ENCODE measurements around the gene PKP4. TPM values are rescaled to one million over a fixed set of nuclear protein-coding genes. Genes with fewer than 3 reads are reported as not detected.
A peak's percentile ranks its signal among the peaks of the same experiment; 100 is the strongest.

The PKP4 gene
- total RNA-seq, 1 donor from 2014 or later, result 26.1 TPM

GRCh38 chr2:158443606-158444005 is 13.1 kb upstream of the PKP4 start:
- Histone ChIP-seq H3K27ac (ENCODE audit: low read depth, low read length) (no peak overlapping the region), H3K36me3 (ENCODE audit: control insufficient read depth in 3 of 3, insufficient read depth in 3 of 3, low read length in 3 of 3) (no peaks in the 10 kb centered on the region), H3K4me1 (ENCODE audit: control insufficient read depth in 3 of 3, insufficient read depth in 3 of 3, low read length in 3 of 3) (no peaks in the 10 kb centered on the region), H3K4me3 (ENCODE audit: low read length in 3 of 3) (no peak overlapping the region), H3K27me3 (ENCODE audit: control insufficient read depth in 3 of 3, insufficient read depth in 3 of 3, low read length in 3 of 3) (no peaks in the 10 kb centered on the region), H3K9me3 (ENCODE audit: control insufficient read depth in 3 of 3, low read length in 3 of 3) (peaks cover 0 to 2% (median 0%) of the 10 kb centered on the region in 3 donors), H3K9ac (ENCODE audit: low read depth in 1 of 3, low read length in 3 of 3) (no peak overlapping the region)

- Histone ChIP-seq H3K9ac (ENCODE audit: low read depth in 1 of 3, low read length in 3 of 3) (peak overlapping the region; percentile 73 to 85 (median 85)), H3K4me3 (ENCODE audit: low read length in 3 of 3) (peak overlapping the region; percentile 69 to 84 (median 83)), H3K36me3 (ENCODE audit: control insufficient read depth in 3 of 3, insufficient read depth in 3 of 3, low read length in 3 of 3) (no peaks in the 10 kb centered on the region), H3K9me3 (ENCODE audit: control insufficient read depth in 3 of 3, low read length in 3 of 3) (no peaks in the 10 kb centered on the region), H3K27me3 (ENCODE audit: control insufficient read depth in 3 of 3, insufficient read depth in 3 of 3, low read length in 3 of 3) (no peaks in the 10 kb centered on the region), H3K27ac (ENCODE audit: low read depth, low read length) (peak overlapping the region; percentile 86), H3K4me1 (ENCODE audit: control insufficient read depth in 3 of 3, insufficient read depth in 3 of 3, low read length in 3 of 3) (peaks cover 13 to 15% (median 14%) of the 10 kb centered on the region in 3 donors)
These were observed 507 bp downstream of the PKP4 start for GRCh38 chr2:158457092-158457825.

- Histone ChIP-seq H3K9ac (ENCODE audit: low read depth in 1 of 3, low read length in 3 of 3) (peak overlapping the region; percentile 73 to 85 (median 85)), H3K27me3 (ENCODE audit: control insufficient read depth in 3 of 3, insufficient read depth in 3 of 3, low read length in 3 of 3) (no peaks in the 10 kb centered on the region), H3K4me3 (ENCODE audit: low read length in 3 of 3) (peak overlapping the region; percentile 69 to 84 (median 83)), H3K4me1 (ENCODE audit: control insufficient read depth in 3 of 3, insufficient read depth in 3 of 3, low read length in 3 of 3) (peaks cover 13 to 15% (median 14%) of the 10 kb centered on the region in 3 donors), H3K36me3 (ENCODE audit: control insufficient read depth in 3 of 3, insufficient read depth in 3 of 3, low read length in 3 of 3) (no peaks in the 10 kb centered on the region), H3K9me3 (ENCODE audit: control insufficient read depth in 3 of 3, low read length in 3 of 3) (no peaks in the 10 kb centered on the region), H3K27ac (ENCODE audit: low read depth, low read length) (peak overlapping the region; percentile 86)
These were observed 1.3 kb downstream of the PKP4 start for GRCh38 chr2:158457826-158458616.

DNA sequence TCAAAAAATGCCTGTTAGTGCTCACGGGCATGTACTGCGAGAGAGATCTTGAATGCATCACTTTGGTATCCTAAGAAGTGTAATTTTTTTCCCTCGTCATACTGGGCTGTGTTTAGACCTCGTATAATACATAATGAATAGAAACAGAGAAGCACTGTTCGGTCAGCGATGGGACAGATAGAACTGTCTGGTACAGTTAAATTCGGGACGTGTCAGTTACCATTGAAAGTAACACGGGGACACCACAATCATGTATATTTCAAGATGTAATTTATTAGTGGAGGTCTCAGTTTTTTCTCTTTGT is 1.8 kb downstream of the PKP4 start:
- H3K4me1 ChIP-seq (ENCODE audit: control insufficient read depth in 3 of 3, insufficient read depth in 3 of 3, low read length in 3 of 3), result peaks cover 13 to 15% (median 14%) of the 10 kb centered on the region in 3 donors
- no peaks in the 10 kb centered on the region for H3K36me3 ChIP-seq (ENCODE audit: control insufficient read depth in 3 of 3, insufficient read depth in 3 of 3, low read length in 3 of 3)
- peak overlapping the region; percentile 69 to 84 (median 83) for H3K4me3 ChIP-seq (ENCODE audit: low read length in 3 of 3)
- H3K27me3 ChIP-seq (ENCODE audit: control insufficient read depth in 3 of 3, insufficient read depth in 3 of 3, low read length in 3 of 3), result no peaks in the 10 kb centered on the region
- peak overlapping the region; percentile 86 for H3K27ac ChIP-seq (ENCODE audit: low read depth, low read length)
- H3K9me3 ChIP-seq (ENCODE audit: control insufficient read depth in 3 of 3, low read length in 3 of 3), result no peaks in the 10 kb centered on the region
- peak overlapping the region; percentile 15 to 85 (median 85) for H3K9ac ChIP-seq (ENCODE audit: low read depth in 1 of 3, low read length in 3 of 3)

- Histone ChIP-seq H3K9me3 (ENCODE audit: control insufficient read depth in 3 of 3, low read length in 3 of 3) (no peaks in the 10 kb centered on the region), H3K4me1 (ENCODE audit: control insufficient read depth in 3 of 3, insufficient read depth in 3 of 3, low read length in 3 of 3) (peaks cover 13 to 15% (median 14%) of the 10 kb centered on the region in 3 donors), H3K9ac (ENCODE audit: low read depth in 1 of 3, low read length in 3 of 3) (no peak overlapping the region), H3K27me3 (ENCODE audit: control insufficient read depth in 3 of 3, insufficient read depth in 3 of 3, low read length in 3 of 3) (no peaks in the 10 kb centered on the region), H3K4me3 (ENCODE audit: low read length in 3 of 3) (peak overlapping the region in 1 of 3 donors; percentile 15), H3K27ac (ENCODE audit: low read depth, low read length) (peak overlapping the region; percentile 86), H3K36me3 (ENCODE audit: control insufficient read depth in 3 of 3, insufficient read depth in 3 of 3, low read length in 3 of 3) (no peaks in the 10 kb centered on the region)
These were observed 2.6 kb downstream of the PKP4 start for GRCh38 chr2:158459161-158460003.

DNA sequence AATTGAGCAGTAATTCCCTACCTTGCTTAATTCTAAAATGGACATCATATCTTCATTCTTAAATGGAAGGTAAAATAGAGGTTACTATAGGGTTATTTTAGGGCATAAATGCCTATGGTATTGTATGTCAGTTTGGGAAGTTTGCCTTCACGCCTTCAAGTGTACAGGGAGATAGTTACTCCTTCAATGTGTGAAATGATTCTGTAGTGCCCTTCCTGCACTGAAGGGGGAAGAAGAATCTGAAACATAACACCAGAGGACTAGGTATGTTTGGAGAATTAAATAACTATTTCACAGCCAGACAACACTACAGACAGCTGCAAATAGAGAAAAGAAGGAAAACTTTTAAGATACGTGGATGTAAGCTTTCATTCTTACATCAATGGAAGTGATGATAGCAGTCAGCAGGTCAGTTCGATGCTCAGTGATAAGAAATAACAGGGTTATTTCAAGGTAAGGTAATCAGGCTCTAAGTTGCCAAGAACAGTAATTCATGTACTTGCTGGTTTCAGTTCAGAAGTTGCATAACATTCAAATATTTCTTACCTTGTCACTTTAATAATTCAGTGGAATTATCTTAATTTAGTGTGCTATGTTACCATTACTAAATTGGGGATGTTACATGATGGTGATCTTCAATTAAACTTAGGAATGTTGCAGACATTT is 4.0 kb downstream of the PKP4 start:
- Histone ChIP-seq H3K9me3 (ENCODE audit: control insufficient read depth in 3 of 3, low read length in 3 of 3) (no peaks in the 10 kb centered on the region), H3K4me1 (ENCODE audit: control insufficient read depth in 3 of 3, insufficient read depth in 3 of 3, low read length in 3 of 3) (peaks cover 13 to 15% (median 13%) of the 10 kb centered on the region in 3 donors), H3K9ac (ENCODE audit: low read depth in 1 of 3, low read length in 3 of 3) (peak overlapping the region in 1 of 3 donors; percentile 0), H3K36me3 (ENCODE audit: control insufficient read depth in 3 of 3, insufficient read depth in 3 of 3, low read length in 3 of 3) (no peaks in the 10 kb centered on the region), H3K4me3 (ENCODE audit: low read length in 3 of 3) (no peak overlapping the region), H3K27me3 (ENCODE audit: control insufficient read depth in 3 of 3, insufficient read depth in 3 of 3, low read length in 3 of 3) (no peaks in the 10 kb centered on the region), H3K27ac (ENCODE audit: low read depth, low read length) (no peak overlapping the region)

DNA sequence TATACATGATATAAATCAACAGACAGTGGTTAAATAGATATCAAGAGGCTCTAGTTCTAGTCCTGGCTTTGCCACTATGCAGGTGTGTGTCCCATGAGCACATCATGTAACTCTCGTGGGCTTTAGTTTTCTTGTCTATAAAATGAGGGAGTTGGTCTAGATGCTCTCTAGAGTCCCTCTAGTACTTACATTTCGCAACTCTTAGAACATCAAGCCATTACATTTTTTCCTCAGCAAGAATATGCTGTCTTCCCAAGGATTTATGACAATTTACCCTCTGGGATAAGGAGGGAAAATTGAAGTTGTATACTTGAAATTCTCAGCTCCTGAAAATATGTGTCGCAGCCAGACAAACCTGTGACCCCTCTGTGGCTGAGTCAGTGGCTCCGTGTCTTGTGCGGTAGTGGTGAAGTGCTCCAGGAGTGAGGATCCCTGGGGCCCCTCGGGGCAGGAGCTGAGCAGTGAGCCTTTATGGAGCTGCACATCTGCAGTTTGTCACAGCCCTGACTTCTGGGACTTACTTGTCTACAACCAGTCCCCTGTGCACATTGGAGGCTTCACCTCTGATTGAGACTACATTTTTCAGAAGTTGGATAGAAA is 6.8 kb downstream of the PKP4 start:
- no peak overlapping the region for H3K9ac ChIP-seq (ENCODE audit: low read depth in 1 of 3, low read length in 3 of 3)
- H3K4me3 ChIP-seq (ENCODE audit: low read length in 3 of 3), result no peak overlapping the region
- peaks cover under 1 to 4% (median under 1%) of the 10 kb centered on the region in 3 donors for H3K4me1 ChIP-seq (ENCODE audit: control insufficient read depth in 3 of 3, insufficient read depth in 3 of 3, low read length in 3 of 3)
- H3K27me3 ChIP-seq (ENCODE audit: control insufficient read depth in 3 of 3, insufficient read depth in 3 of 3, low read length in 3 of 3), result no peaks in the 10 kb centered on the region
- no peaks in the 10 kb centered on the region for H3K36me3 ChIP-seq (ENCODE audit: control insufficient read depth in 3 of 3, insufficient read depth in 3 of 3, low read length in 3 of 3)
- no peaks in the 10 kb centered on the region for H3K9me3 ChIP-seq (ENCODE audit: control insufficient read depth in 3 of 3, low read length in 3 of 3)
- H3K27ac ChIP-seq (ENCODE audit: low read depth, low read length), result no peak overlapping the region

- Histone ChIP-seq H3K36me3 (ENCODE audit: control insufficient read depth in 3 of 3, insufficient read depth in 3 of 3, low read length in 3 of 3) (no peaks in the 10 kb centered on the region), H3K4me3 (ENCODE audit: low read length in 3 of 3) (no peak overlapping the region), H3K27me3 (ENCODE audit: control insufficient read depth in 3 of 3, insufficient read depth in 3 of 3, low read length in 3 of 3) (no peaks in the 10 kb centered on the region), H3K9me3 (ENCODE audit: control insufficient read depth in 3 of 3, low read length in 3 of 3) (no peaks in the 10 kb centered on the region), H3K4me1 (ENCODE audit: control insufficient read depth in 3 of 3, insufficient read depth in 3 of 3, low read length in 3 of 3) (no peaks in the 10 kb centered on the region), H3K9ac (ENCODE audit: low read depth in 1 of 3, low read length in 3 of 3) (no peak overlapping the region), H3K27ac (ENCODE audit: low read depth, low read length) (no peak overlapping the region)
These were observed 7.9 kb downstream of the PKP4 start for GRCh38 chr2:158464426-158465281.
